SK-N-MC (cell line): Measurements from ENCODE around the gene COPB2.
A peak's percentile ranks its signal among the peaks of the same experiment; 100 is the strongest.
"Not testable (repeated sequence)": the region's sequence is repeated elsewhere in the genome, so short reads cannot be mapped to it uniquely, and the experiment has no call there.

ENCODE experiments used
- DNase-seq: peaks from one replicate; pipeline ENCODE4 v3.0.0-alpha.2; 2011; ENCODE audit warnings: low read depth, low spot score
- H3K27ac ChIP-seq: fragments of 200-600 bp; sonication (generic); 2 replicates; pipeline ENCODE4 v1.5.1; 2016; ENCODE audit warnings: mixed run types
- H3K36me3 ChIP-seq: fragments of 200-600 bp; sonication (generic); 2 replicates; pipeline ENCODE4 v1.6.1; 2017; ENCODE audit warnings: antibody characterized with exemption, low read length, mixed read lengths; ENCODE audit not compliant: insufficient read depth
- H3K4me3 ChIP-seq: fragments of 200-600 bp; sonication (generic); 2 replicates; pipeline ENCODE4 v1.5.1; 2016
- H3K9ac ChIP-seq: fragments of 200-600 bp; sonication (generic); 2 replicates; pipeline ENCODE4 v1.8.0; 2017; ENCODE audit warnings: mixed run types, mixed read lengths; ENCODE audit not compliant: insufficient read length
- H3K9me3 ChIP-seq: fragments of 200-600 bp; sonication (generic); 2 replicates; pipeline ENCODE4 v1.6.1; 2017; ENCODE audit warnings: low read depth, mild to moderate bottlenecking, antibody characterized with exemption, low read length, moderate library complexity, mixed read lengths
- EZH2 ChIP-seq: fragments of 200-600 bp; sonication (generic); IDR thresholded peaks from one replicate; pipeline ENCODE4 v1.6.1; 2017; ENCODE audit warnings: antibody characterized with exemption
- FOXP2 ChIP-seq: optimal IDR thresholded peaks from 2 replicates; pipeline ENCODE3; 2011; ENCODE audit warnings: mild to moderate bottlenecking, moderate library complexity; ENCODE audit not compliant: insufficient read depth; ENCODE audit errors: extremely low read length, control extremely low read depth
- POLR2AphosphoS5 ChIP-seq: IDR thresholded peaks from 2 replicates; pipeline ENCODE4 v1.6.1; 2012; ENCODE audit warnings: mild to moderate bottlenecking, low read depth, low read length, borderline replicate concordance

COPB2 gene

GRCh38 chr3:139421460-139421859 lies 32.0 kb upstream of the COPB2 start:
- TF ChIP-seq FOXP2 (no peak), POLR2AphosphoS5 (no peak), EZH2 (no peak)
- Histone ChIP-seq H3K27ac (no peak overlapping the region), H3K9ac (no peak overlapping the region), H3K9me3 (no peaks in the 10 kb centered on the region), H3K36me3 (no peaks in the 10 kb centered on the region), H3K4me3 (no peak overlapping the region)
- DNase-seq, result no peak

- DNase-seq, result no peak
- Histone ChIP-seq H3K27ac (no peak overlapping the region), H3K36me3 (no peaks in the 10 kb centered on the region), H3K4me3 (no peak overlapping the region), H3K9me3 (no peaks in the 10 kb centered on the region), H3K9ac (no peak overlapping the region)
- no peak for TF ChIP-seq FOXP2
- no peak for TF ChIP-seq POLR2AphosphoS5
- TF ChIP-seq EZH2, result no peak
Measured at GRCh38 chr3:139421040-139421439, 31.6 kb upstream of the COPB2 start.

- Histone ChIP-seq H3K36me3 (no peaks in the 10 kb centered on the region), H3K9ac (no peak overlapping the region), H3K4me3 (no peak overlapping the region), H3K27ac (no peak overlapping the region), H3K9me3 (peaks cover 5% of the 10 kb centered on the region; the same call in 1 of the 2 replicates)
- TF ChIP-seq POLR2AphosphoS5, result no peak
- no peak for DNase-seq
Measured at GRCh38 chr3:139418144-139418543, 28.7 kb upstream of the COPB2 start.

GRCh38 chr3:139416275-139416674 lies 26.8 kb upstream of the COPB2 start:
- Histone ChIP-seq H3K36me3 (no peaks in the 10 kb centered on the region), H3K4me3 (no peak overlapping the region), H3K9ac (no peak overlapping the region), H3K27ac (no peak overlapping the region), H3K9me3 (peaks cover 10% of the 10 kb centered on the region; the same call in 1 of the 2 replicates)
- no peak for DNase-seq
- TF ChIP-seq FOXP2 (no peak), POLR2AphosphoS5 (no peak), EZH2 (no peak)

GRCh38 chr3:139414608-139415224 lies 25.3 kb upstream of the COPB2 start:
- DNase-seq, result no peak
- Histone ChIP-seq H3K9me3 (peaks cover 10% of the 10 kb centered on the region; the same call in 1 of the 2 replicates), H3K9ac (no peak overlapping the region), H3K27ac (no peak overlapping the region), H3K36me3 (no peaks in the 10 kb centered on the region), H3K4me3 (no peak overlapping the region)
- no peak for TF ChIP-seq FOXP2
- no peak for TF ChIP-seq EZH2
- no peak for TF ChIP-seq POLR2AphosphoS5

- not testable (repeated sequence) for H3K9ac ChIP-seq, DNase-seq, H3K36me3 ChIP-seq, H3K27ac ChIP-seq, H3K4me3 ChIP-seq
- peaks cover 10% of the 10 kb centered on the region; the same call in 1 of the 2 replicates for H3K9me3 ChIP-seq
Measured at GRCh38 chr3:139412891-139413290, 23.4 kb upstream of the COPB2 start.

GRCh38 chr3:139401155-139401554 lies 11.7 kb upstream of the COPB2 start:
- H3K9ac ChIP-seq, DNase-seq, H3K36me3 ChIP-seq, H3K4me3 ChIP-seq, H3K27ac ChIP-seq: not testable (repeated sequence)
- H3K9me3 ChIP-seq, result peaks cover 12% of the 10 kb centered on the region; the same call in 1 of the 2 replicates

- Histone ChIP-seq H3K27ac (no peak overlapping the region), H3K9me3 (no peaks in the 10 kb centered on the region), H3K36me3 (no peaks in the 10 kb centered on the region), H3K9ac (no peak overlapping the region), H3K4me3 (no peak overlapping the region)
- TF ChIP-seq EZH2 (no peak), FOXP2 (no peak), POLR2AphosphoS5 (no peak)
- DNase-seq, result no peak
Measured at GRCh38 chr3:139396707-139397106, 7.3 kb upstream of the COPB2 start.

GRCh38 chr3:139394116-139394515 lies 4.7 kb upstream of the COPB2 start:
- H3K36me3 ChIP-seq, result no peaks in the 10 kb centered on the region
- DNase-seq, result peak; percentile 26
- TF ChIP-seq POLR2AphosphoS5, result peak; percentile 53; the same call in 1 of the 2 replicates
- TF ChIP-seq FOXP2, result no peak
- H3K9ac ChIP-seq, result no peak overlapping the region
- H3K9me3 ChIP-seq, result no peaks in the 10 kb centered on the region
- no peak overlapping the region for H3K27ac ChIP-seq
- no peak overlapping the region for H3K4me3 ChIP-seq
